Panc1 (cell line): ENCODE measurements around the gene TRABD2A. TPM values are rescaled to one million over a fixed set of nuclear protein-coding genes. Genes with fewer than 3 reads are reported as not detected.

Source experiments
- ATAC-seq: fragments of 200-7000 bp; cut with Tn5 transposase; 2 replicates; pipeline ENCODE4 v1.9.1; 2020; ENCODE audit warnings: mild to moderate bottlenecking, moderate library complexity
- BruUV-seq: library from RNA; stranded (reverse); fragments of 400-500 nt; replicated peaks from 2 replicates; lab custom pipeline; 2021; lab: Mats Ljungman, UMichigan
- CTCF ChIA-PET: fragments of 300-600 bp; sonication (Branson Sonifier 250); formaldehyde crosslinking; loops from one replicate; lab custom pipeline; 2022; ENCODE audit warnings: antibody characterized with exemption; lab: Charles Lee
- POLR2A ChIA-PET: fragments of 300-600 bp; sonication (Branson Sonifier 250); formaldehyde crosslinking; loops from one replicate; lab custom pipeline; 2022; ENCODE audit warnings: antibody characterized with exemption; lab: Charles Lee
- DNase-seq: peaks from one replicate; pipeline ENCODE4 v3.0.0-alpha.2; 2010; ENCODE audit warnings: low read depth, low spot score
- H3K27ac ChIP-seq: 2 replicates; pipeline ENCODE4 v1.5.1; 2011; ENCODE audit warnings: mild to moderate bottlenecking, low read length, inconsistent platforms
- H3K27me3 ChIP-seq: fragments of 200-500 bp; sonication (Bioruptor generic); 2 replicates; pipeline ENCODE4 v1.6.0; 2014; ENCODE audit warnings: low read length, inconsistent platforms; ENCODE audit not compliant: control insufficient read depth, insufficient read depth
- H3K36me3 ChIP-seq: fragments of 200-500 bp; sonication (Bioruptor generic); 2 replicates; pipeline ENCODE4 v1.5.1; 2014; ENCODE audit warnings: inconsistent platforms, mild to moderate bottlenecking, low read length, moderate library complexity; ENCODE audit not compliant: control insufficient read depth, insufficient read depth
- H3K4me1 ChIP-seq: 2 replicates; pipeline ENCODE4 v1.5.1; 2011; ENCODE audit warnings: inconsistent platforms, mild to moderate bottlenecking, low read length, moderate library complexity; ENCODE audit not compliant: control insufficient read depth, insufficient read depth
- H3K4me3 ChIP-seq, 2 experiments: 2 replicates each; pipeline ENCODE4 v1.5.1; 2011 to 2012; ENCODE audit warnings: low read depth in 2 of 2, low read length in 2 of 2, mild to moderate bottlenecking in 2 of 2, inconsistent platforms in 1 of 2, moderate library complexity in 1 of 2
- H3K9me3 ChIP-seq: fragments of 200-500 bp; sonication (Bioruptor generic); 2 replicates; pipeline ENCODE4 v1.5.1; 2014; ENCODE audit warnings: low read depth, mild to moderate bottlenecking, inconsistent platforms, low read length, moderate library complexity; ENCODE audit not compliant: control insufficient read depth, insufficient read depth
- CTCF ChIP-seq: fragments of 450-650 bp; IDR thresholded peaks from 2 replicates; pipeline ENCODE4 v1.5.1; 2017; ENCODE audit warnings: mild to moderate bottlenecking
- POLR2AphosphoS5 ChIP-seq: IDR thresholded peaks from 2 replicates; pipeline ENCODE4 v1.6.1; 2012; ENCODE audit warnings: mild to moderate bottlenecking, low read depth, low read length, moderate library complexity
- SIN3A ChIP-seq: IDR thresholded peaks from 2 replicates; pipeline ENCODE4 v1.6.1; 2012; ENCODE audit warnings: low read depth, mild to moderate bottlenecking, low read length, moderate library complexity, borderline replicate concordance; ENCODE audit not compliant: insufficient read depth
- TCF7L2 ChIP-seq: IDR thresholded peaks from 2 replicates; pipeline ENCODE4 v1.6.1; 2011; ENCODE audit warnings: mild to moderate bottlenecking, low read depth, low read length, inconsistent platforms
- in situ Hi-C: cut with HindIII; loops from 2 replicates; pipeline ENCODE4 v1.10.0; 2016; ENCODE audit warnings: low sequenced_read_pairs, low pct_unique_long_range_greater_than_20kb
- intact Hi-C: fragments of 100-400 bp; cut with micrococcal nuclease; formaldehyde crosslinking; loops from one replicate; pipeline ENCODE4 v1.10.0; 2022; ENCODE audit not compliant: unreplicated experiment
- total RNA-seq: library from RNA; stranded (reverse); gene quantifications from one replicate; pipeline ENCODE4 v1.2.1, GENCODE V29; 2021; ENCODE audit not compliant: unreplicated experiment
- TF ChIP-seq, protein P1 (sequence below), 2 experiments: IDR thresholded peaks; 2 replicates each; pipeline ENCODE4 v1.6.1; 2011 to 2012; ENCODE audit warnings: low read depth in 2 of 2, control low read depth in 1 of 2, low read length in 1 of 2, mild to moderate bottlenecking in 1 of 2, moderate library complexity in 1 of 2; ENCODE audit not compliant: insufficient read depth in 1 of 2

TRABD2A gene
- total RNA-seq, 1 experiment from 2014 or later = 1.7 TPM

- DNase-seq = no peak
- Histone ChIP-seq H3K4me3 (no peak overlapping the region), H3K27ac (no peak overlapping the region), H3K27me3 (no peaks in the 10 kb centered on the region), H3K4me1 (no peaks in the 10 kb centered on the region), H3K9me3 (no peaks in the 10 kb centered on the region), H3K36me3 (no peaks in the 10 kb centered on the region)
- no TSS peak for BruUV-seq
- CTCF ChIA-PET = no interaction called here
- intact Hi-C loops (no loop called here), in situ Hi-C loops (no loop called here)
- no peak for ATAC-seq
- no peak for TF ChIP-seq CTCF
- no peak for TF ChIP-seq SIN3A
- TF ChIP-seq TCF7L2 = no peak
- TF ChIP-seq, protein P1, sequence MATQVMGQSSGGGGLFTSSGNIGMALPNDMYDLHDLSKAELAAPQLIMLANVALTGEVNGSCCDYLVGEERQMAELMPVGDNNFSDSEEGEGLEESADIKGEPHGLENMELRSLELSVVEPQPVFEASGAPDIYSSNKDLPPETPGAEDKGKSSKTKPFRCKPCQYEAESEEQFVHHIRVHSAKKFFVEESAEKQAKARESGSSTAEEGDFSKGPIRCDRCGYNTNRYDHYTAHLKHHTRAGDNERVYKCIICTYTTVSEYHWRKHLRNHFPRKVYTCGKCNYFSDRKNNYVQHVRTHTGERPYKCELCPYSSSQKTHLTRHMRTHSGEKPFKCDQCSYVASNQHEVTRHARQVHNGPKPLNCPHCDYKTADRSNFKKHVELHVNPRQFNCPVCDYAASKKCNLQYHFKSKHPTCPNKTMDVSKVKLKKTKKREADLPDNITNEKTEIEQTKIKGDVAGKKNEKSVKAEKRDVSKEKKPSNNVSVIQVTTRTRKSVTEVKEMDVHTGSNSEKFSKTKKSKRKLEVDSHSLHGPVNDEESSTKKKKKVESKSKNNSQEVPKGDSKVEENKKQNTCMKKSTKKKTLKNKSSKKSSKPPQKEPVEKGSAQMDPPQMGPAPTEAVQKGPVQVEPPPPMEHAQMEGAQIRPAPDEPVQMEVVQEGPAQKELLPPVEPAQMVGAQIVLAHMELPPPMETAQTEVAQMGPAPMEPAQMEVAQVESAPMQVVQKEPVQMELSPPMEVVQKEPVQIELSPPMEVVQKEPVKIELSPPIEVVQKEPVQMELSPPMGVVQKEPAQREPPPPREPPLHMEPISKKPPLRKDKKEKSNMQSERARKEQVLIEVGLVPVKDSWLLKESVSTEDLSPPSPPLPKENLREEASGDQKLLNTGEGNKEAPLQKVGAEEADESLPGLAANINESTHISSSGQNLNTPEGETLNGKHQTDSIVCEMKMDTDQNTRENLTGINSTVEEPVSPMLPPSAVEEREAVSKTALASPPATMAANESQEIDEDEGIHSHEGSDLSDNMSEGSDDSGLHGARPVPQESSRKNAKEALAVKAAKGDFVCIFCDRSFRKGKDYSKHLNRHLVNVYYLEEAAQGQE (IDR thresholded peaks at IDR 0.05; ENCODE audit: insufficient read depth in 1 of 2, low read depth in 2 of 2, low read length in 1 of 2) = no peak
- no peak for TF ChIP-seq POLR2AphosphoS5
- POLR2A ChIA-PET = no interaction called here
These were observed 80.6 kb downstream of the TRABD2A start for GRCh38 chr2:84800194-84800805.

DNA sequence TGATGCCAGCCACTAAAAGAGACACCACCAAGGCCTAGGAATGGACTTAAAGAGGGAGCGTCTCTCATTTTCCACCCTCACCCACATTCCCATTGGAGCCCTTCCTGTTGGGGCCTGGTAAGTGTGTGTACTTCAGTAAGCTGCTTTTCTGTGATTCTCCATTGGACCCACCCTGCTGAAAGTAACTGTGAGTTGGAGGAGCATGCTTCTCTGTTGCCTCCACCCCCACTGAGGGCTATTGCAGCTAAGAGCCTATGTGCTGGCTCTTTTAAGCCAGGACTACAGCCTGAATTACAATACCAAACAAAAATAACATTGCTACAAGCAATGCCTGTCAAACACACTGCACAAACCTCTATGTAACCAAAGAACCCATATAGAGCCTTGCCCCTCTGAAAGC is 81.1 kb downstream of the TRABD2A start:
- ChIA-PET CTCF (no interaction called here), POLR2A (no interaction called here)
- intact Hi-C loops = no loop called here
- no peak for DNase-seq
- Histone ChIP-seq H3K9me3 (no peaks in the 10 kb centered on the region), H3K36me3 (no peaks in the 10 kb centered on the region), H3K27me3 (no peaks in the 10 kb centered on the region), H3K4me1 (no peaks in the 10 kb centered on the region), H3K27ac (no peak overlapping the region), H3K4me3 (no peak overlapping the region)
- no peak for TF ChIP-seq TCF7L2
- no peak for TF ChIP-seq POLR2AphosphoS5
- no peak for TF ChIP-seq CTCF
- TF ChIP-seq, protein P1 (IDR thresholded peaks at IDR 0.05; ENCODE audit: insufficient read depth in 1 of 2, low read depth in 2 of 2, low read length in 1 of 2) = no peak
- TF ChIP-seq SIN3A = no peak
- in situ Hi-C loops = no loop called here
- BruUV-seq = no TSS peak
- ATAC-seq = no peak
